ENCODE measurements around the gene PARD3B. TPM values are rescaled to one million over a fixed set of nuclear protein-coding genes. Genes with fewer than 3 reads are reported as not detected.
A peak's percentile ranks its signal among the peaks of the same experiment; 100 is the strongest.

The PARD3B gene
- total RNA-seq, 1 experiment from 2014 or later = 0.37 TPM

DNA sequence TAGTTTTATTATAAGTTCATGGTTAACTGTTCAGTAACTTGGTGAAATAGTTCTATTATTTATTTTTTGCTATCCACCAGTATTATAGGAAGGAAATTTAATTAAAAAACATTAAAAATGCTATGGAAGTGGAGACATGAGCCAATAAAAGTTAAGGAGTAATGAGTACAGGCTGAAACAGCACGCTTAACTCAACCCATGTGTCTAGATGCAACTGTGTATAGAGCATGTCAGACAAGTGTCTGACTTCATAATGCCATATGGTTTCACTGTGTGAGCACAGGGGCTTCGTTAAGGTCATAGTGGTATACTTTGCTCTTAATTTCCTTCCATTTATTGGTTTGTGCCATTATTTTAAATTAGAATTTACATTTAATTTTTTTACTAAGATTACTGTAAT, 570.2 kb downstream of the PARD3B start:
- DNase-seq (ENCODE audit: low read depth, low spot score) = no peak
- in situ Hi-C loops (cut with HindIII; ENCODE audit: low pct_unique_long_range_greater_than_20kb, low sequenced_read_pairs) = no loop called here

DNA sequence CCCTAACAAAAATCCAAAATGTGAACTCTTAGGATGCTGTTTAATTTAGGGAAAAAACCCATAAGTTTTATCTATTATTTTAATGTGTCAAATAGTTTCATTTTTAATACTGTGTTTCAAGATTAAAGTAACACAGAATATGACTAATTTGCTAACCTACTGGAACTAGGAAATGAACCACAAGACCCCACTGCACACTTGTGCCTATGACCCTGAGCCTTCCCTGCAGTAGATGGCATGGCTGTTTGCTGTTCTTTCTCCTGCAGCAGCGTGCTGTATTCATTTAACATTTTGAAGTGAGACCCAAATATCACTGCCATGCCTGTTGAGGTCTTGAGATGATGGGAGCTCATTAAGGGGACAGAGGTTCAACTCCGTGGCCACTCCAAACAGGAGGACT, 571.9 kb downstream of the PARD3B start:
- DNase-seq (ENCODE audit: low read depth, low spot score) = no peak
- in situ Hi-C loops (cut with HindIII; ENCODE audit: low pct_unique_long_range_greater_than_20kb, low sequenced_read_pairs) = no loop called here

DNA sequence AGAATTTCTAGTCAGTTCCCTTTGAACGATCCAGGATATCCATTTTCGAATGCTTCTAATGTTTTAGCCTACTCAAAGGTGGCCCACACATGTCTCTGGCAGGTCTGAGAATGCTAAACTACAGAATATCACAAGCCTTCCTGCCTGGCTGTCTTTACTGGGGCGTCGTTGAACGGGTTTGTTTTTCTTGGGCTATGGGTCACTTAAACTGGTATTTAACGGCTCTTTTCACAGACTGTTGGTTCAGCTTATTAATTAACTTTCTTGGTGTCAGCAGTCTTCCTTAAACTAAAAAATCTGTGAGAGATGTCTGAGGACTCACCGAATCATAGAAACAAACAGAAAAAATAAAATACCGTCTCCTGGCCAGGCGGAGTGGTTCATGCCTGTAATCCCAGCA, 573.9 kb downstream of the PARD3B start:
- in situ Hi-C loops (cut with HindIII; ENCODE audit: low pct_unique_long_range_greater_than_20kb, low sequenced_read_pairs) = no loop called here
- no peak for DNase-seq (ENCODE audit: low read depth, low spot score)

DNA sequence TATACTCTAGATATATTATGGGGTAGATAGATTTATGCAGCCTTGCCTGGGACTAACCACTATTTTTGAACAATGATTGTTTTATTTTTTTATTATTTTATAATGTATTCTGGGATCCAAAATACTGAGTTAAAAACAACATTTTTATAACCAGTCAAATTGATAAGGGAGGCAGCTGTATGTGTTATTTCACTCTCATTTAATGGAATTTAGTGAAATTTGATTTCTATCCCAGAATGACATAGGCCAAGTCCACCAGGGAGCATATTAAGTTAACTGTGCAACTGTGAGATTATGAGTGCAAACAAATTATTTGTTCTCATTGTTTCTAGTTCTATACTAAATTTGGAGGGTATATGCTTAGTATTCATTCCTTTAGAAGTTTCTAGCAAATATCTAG, 583.5 kb downstream of the PARD3B start:
- DNase-seq (ENCODE audit: low read depth, low spot score) = no peak
- in situ Hi-C loops (cut with HindIII; ENCODE audit: low pct_unique_long_range_greater_than_20kb, low sequenced_read_pairs) = no loop called here

DNA sequence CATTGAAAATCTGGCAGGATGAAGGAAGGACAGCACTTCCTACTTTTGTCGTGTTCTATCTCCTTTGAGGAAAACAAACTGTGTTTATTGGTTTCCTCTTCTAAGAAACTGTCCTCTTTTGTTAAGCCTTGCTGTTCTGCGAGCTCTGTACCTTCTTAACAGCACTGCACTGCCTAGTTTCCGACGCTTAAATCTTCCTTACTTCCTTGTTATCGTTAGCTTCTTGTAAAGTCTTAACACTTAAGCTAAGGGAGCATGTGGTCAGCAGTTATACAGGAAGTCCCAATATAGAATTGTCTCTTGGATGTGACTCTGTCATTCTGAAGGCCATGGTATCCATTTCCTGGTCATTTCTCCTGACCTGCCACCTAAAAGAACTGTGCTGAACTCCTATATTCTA, 584.3 kb downstream of the PARD3B start:
- in situ Hi-C loops (cut with HindIII; ENCODE audit: low pct_unique_long_range_greater_than_20kb, low sequenced_read_pairs) = no loop called here
- DNase-seq (ENCODE audit: low read depth, low spot score) = no peak

DNA sequence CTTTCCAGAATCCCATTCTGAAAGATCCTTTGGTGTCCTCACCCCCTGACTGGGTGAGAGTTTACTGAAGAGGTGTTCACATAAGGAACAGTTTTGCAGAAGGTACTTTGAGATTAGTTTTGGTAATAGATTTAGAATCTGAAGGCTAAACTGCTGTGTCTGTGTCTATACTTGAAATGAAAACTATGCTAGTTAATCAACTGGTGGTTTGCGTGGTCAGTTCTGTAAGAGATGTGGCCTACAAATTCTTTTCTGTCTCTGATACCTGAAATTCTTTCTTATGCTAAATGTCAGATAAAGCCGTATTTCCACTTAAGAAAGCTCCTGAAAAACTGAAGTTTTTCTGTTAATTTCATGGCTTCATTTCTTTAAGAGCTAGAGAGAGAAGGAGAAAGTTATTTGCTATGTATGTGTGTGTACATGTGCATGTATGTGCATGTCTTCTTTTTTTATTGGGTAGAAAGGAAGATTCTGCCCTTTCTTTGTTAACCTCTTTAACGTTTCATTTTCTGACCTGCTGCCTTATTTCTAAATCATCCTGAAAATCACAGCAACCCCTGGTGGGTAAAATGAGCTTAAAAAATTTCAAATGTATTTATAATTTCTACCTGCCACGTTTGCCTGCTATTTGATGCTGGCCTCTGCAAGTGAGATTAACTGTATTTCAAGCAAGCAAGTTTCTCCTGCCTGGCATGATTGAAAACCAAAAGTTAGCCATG, 585.0 kb downstream of the PARD3B start:
- in situ Hi-C loops (cut with HindIII; ENCODE audit: low pct_unique_long_range_greater_than_20kb, low sequenced_read_pairs) = no loop called here
- no peak for DNase-seq (ENCODE audit: low read depth, low spot score)

DNA sequence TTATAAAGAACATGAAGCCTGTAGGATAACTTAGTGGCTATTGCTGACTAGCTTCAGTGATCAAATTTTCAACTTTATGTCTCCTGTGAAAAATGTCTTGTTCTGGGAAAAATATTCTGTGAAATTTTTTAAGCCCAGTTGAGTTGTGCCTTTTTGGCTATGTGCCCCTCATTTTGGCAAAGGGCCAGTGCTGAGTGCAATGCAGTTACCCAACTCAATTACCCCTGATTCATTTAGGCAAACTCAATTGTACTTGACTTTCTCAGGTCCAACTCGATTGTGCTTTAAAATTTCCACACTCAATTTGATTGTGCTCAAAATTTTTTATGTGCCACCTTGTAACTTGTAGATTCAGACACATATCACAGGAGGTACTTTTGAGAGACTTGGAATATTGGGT, 588.3 kb downstream of the PARD3B start:
- in situ Hi-C loops (cut with HindIII; ENCODE audit: low pct_unique_long_range_greater_than_20kb, low sequenced_read_pairs) = no loop called here
- no peak for DNase-seq (ENCODE audit: low read depth, low spot score)

DNA sequence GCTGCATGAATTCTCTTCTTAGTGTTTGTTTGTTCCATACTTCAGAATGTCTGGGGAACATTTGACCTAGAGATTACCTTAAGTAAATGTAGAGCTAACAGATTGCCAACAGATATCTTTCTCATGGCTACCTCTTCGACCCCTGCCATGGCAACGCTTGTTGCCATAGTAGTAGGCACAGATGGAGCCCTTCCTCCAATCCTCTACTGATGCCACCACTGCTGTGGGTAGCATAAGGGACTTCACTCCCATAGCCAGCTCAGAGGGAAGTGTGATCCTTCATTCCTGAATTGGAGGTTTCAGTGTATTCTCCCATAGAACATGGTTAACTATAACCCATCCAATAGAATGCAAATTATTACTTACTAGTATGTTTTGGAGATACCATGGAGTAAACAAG, 593.5 kb downstream of the PARD3B start:
- in situ Hi-C loops (cut with HindIII; ENCODE audit: low pct_unique_long_range_greater_than_20kb, low sequenced_read_pairs) = no loop called here
- no peak for DNase-seq (ENCODE audit: low read depth, low spot score)

DNA sequence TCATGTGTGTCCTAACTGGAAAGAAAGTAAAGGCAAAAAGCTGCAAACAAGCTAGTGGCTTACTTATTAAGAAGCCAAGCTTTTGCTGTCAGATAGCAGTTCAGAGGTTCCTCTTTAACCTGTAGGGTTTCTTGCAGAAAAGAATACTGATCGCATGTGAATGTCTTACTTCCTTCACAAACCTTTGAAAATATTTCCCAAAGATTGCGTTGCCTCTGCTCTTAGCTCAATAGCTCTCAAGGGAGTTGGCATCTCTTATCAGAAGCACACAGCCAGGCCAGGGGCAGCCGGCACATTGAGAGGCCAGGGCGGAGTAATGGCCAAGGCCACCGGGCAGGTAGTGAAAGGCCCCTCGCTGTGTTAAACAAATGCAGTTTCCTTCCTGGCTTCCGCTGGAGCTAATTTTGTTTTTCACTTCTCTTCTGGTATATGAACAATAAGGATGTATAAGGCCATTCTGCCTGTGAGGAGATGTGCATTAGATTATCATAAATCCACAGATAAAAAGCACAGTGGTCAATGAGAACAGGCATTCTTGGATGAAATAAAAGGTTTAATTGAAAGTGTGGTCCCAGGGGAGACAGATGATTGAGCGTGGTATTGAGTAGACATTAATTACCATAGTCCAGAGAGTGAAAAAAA, 594.7 kb downstream of the PARD3B start:
- DNase-seq (ENCODE audit: low read depth, low spot score) = no peak
- in situ Hi-C loops (cut with HindIII; ENCODE audit: low pct_unique_long_range_greater_than_20kb, low sequenced_read_pairs) = no loop called here

DNA sequence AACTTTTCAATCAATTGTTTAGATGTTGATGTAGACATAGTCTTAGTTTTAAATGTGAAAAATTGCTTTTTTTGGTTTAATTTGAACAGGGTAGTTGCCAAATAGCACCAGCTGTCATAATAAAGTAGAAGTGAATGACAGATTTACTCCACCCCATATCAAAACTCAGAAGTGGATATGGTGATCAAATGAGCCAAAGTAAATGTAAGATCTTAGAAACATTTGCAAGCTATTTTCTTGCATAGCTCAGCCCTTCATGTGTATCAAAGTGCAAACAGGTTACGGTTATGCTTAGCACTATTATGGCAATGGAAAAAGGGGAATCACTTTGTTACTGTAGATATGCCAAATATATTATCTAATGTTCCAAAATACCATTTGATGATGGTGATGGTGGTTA, 596.1 kb downstream of the PARD3B start:
- in situ Hi-C loops (cut with HindIII; ENCODE audit: low pct_unique_long_range_greater_than_20kb, low sequenced_read_pairs) = no loop called here
- DNase-seq (ENCODE audit: low read depth, low spot score) = no peak

DNA sequence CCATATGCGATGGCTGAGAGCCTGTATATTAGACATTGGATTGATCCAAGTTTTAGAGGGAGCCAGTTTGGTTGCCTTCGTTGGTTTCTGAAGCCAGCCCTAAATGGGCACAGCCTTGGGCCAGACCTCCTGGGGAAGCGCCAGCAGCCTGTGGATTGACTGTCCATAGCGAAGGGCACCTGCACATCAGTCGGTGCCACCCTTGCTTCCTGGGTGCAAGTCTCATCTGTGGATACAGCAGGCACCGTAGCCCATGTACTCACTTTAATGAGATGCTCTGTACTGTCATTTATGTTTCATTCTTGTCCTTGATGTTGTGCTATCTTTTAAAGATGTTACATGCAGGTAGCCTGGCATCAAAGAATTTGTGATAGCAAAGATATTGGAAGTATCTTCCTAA, 600.6 kb downstream of the PARD3B start:
- in situ Hi-C loops (cut with HindIII; ENCODE audit: low pct_unique_long_range_greater_than_20kb, low sequenced_read_pairs) = no loop called here
- no peak for DNase-seq (ENCODE audit: low read depth, low spot score)

DNA sequence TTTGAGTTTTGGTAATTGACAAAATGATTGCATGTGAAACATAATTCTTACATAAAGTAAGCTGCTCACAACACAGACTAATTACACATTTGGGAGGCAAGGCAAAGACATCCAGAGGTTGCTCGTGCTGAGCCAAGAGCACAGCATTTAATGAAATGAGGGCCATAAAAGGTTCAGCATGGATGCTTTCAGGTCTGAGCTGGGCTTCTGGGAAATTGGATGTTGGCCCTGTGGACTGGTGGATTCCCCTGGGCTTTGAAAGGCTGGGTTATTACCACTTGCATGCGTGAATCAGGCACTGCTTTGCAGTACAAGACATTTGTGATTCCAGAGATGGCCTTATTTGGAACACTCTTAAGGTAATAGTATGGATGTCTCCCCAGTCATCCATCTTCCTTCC, 603.5 kb downstream of the PARD3B start:
- in situ Hi-C loops (cut with HindIII; ENCODE audit: low pct_unique_long_range_greater_than_20kb, low sequenced_read_pairs) = no loop called here
- no peak for DNase-seq (ENCODE audit: low read depth, low spot score)

DNA sequence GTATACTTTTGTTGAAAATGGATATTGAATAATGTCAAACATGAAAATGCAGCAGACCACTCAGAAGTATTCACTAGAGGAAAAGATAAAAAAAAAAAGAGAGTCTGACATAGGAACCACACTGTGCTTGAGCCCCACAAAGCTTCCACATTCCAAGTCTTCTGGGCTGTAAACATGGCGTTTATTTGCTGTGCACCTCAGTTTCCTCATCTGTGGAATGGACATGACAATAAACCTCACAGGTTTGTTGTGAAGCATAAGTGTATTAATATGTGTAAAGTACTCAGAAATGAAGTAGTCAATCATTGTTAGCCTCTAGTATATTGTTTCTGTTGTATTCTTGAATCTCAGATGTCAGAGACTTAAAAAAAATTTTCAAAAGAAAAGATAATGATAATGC, 611.2 kb downstream of the PARD3B start:
- no peak for DNase-seq (ENCODE audit: low read depth, low spot score)
- in situ Hi-C loops (cut with HindIII; ENCODE audit: low pct_unique_long_range_greater_than_20kb, low sequenced_read_pairs) = no loop called here

DNA sequence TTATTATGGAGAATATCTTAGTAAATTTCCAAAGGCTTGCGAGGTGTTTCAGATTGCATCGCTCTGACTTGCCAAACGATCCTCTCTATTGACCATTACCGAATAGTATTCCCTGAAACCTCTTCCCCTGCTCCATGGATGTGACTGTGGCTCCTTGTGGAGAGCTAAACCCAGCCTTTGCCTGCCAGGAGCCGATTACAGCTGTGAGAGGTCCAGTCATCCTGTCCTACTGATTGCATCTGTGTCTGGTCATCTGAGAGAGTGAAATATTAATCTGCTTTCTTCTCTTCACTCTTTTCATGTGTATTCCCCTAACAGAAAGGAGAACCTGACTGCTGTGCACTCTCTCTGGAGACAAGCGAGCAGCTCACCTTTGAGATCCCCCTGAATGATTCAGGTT, 613.1 kb downstream of the PARD3B start:
- in situ Hi-C loops (cut with HindIII; ENCODE audit: low pct_unique_long_range_greater_than_20kb, low sequenced_read_pairs) = no loop called here
- no peak for DNase-seq (ENCODE audit: low read depth, low spot score)

DNA sequence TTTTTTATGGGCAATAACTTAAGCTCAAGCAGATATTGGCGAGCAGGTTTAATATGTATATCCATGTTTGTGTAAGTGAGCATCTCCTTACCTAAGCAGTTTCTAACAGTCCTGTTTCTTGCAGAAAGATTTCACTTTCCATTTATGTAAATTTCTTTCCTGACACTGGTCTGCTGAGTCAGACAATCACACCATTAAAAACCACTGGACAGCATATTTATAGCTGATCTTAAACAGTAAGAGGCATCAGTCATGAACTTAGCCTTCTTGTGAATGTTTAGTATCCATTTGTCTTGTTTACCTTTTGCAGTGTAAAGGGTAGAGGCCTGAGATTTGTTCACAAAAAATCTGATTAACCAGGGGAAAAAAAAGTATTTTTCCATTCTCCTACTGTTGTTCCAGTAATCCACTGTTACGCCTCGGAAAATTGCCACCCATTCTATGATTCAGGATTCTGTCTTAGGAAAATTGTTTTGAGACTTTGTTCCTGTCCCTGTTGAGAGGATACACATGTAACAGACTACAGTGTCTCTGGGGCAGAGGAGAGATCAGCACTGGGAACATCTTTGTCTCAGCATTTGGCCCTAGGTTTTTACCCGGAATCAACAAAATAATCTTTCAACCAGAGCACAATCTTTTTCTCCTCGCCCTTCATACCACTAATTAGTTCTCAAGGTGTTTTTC, 616.0 kb downstream of the PARD3B start:
- in situ Hi-C loops (cut with HindIII; ENCODE audit: low pct_unique_long_range_greater_than_20kb, low sequenced_read_pairs) = no loop called here

DNA sequence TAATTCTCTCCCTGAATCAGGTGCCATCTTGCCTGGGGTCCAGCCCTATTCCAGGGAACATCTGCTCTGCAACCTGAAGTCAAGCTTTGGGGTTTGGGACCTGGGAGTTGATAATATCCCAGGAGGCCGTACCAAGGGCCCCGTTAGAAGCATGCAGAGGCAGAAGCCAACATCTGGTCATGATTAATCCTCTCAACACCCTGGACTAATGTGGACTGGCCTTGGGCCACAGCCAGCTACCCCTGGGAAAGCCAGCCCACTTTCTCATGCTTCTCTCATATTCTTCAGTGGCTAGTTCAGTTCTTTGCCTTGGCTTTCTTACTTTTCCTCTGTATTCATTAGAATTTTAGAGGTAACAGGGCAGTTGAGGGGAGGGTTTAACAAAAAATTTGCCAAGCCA, 621.5 kb downstream of the PARD3B start:
- no peak for DNase-seq (ENCODE audit: low read depth, low spot score)
- in situ Hi-C loops (cut with HindIII; ENCODE audit: low pct_unique_long_range_greater_than_20kb, low sequenced_read_pairs) = no loop called here

More for the DNA sequence above, 616.0 kb downstream of the PARD3B start:
- no peak for DNase-seq (ENCODE audit: low read depth, low spot score)

DNA sequence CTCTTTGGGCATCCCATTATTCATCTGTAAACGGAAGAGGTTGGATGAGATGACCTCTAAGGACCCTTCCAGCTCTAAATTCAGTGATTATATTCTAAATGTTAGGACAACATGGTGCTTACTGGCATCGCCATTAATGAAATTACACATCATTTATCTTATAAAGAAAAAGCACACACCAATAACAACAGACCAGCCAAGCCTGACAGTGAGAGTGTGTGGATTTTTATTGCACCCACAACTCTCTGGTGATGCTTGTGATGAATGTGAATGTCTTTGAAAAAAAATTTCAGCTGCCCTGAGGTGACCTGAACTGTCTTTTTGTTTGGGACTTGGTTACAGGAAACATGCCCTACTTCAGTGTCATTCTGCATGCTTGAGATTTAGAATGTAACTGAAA, 623.7 kb downstream of the PARD3B start:
- in situ Hi-C loops (cut with HindIII; ENCODE audit: low pct_unique_long_range_greater_than_20kb, low sequenced_read_pairs) = no loop called here
- no peak for DNase-seq (ENCODE audit: low read depth, low spot score)

DNA sequence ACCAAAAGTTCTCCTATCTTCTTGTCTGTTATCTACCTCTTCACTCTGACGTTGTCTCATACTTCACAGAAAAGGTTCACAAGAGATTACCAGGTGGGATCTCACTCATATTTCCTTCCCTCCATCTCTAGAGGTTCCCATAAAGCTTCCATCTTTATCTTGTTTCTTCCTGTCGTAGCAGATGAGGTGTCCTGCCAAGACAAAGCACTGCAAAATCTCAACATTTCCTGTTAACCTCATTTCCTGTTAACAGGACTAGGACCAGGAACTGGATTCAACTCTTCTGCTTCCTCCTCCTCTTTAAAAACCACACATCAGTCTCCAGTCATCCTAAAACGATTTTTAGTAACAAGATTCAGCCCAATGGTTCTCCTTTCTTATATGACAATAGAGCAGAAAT, 624.2 kb downstream of the PARD3B start:
- in situ Hi-C loops (cut with HindIII; ENCODE audit: low pct_unique_long_range_greater_than_20kb, low sequenced_read_pairs) = no loop called here
- DNase-seq (ENCODE audit: low read depth, low spot score) = no peak

DNA sequence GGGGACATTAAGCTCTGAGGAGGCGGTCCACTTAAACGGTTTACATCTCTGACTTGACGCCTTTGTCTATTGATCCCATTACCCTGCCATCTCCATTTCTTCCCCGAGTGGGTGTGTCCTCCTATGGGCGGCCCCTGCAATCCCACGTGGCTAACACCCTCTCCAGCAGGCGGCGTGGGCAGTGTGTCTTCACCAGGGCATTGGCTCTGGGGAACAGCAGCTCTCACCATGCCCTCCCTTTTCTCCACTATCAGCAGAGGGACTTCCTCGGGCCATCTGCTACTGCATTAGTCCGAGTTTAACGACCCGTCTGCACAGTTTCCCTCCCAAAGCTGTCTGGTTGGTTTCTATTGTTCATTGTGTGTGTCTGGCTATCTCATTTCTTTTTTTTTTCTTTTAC, 625.1 kb downstream of the PARD3B start:
- DNase-seq (ENCODE audit: low read depth, low spot score) = peak; percentile 33
- in situ Hi-C loops (cut with HindIII; ENCODE audit: low pct_unique_long_range_greater_than_20kb, low sequenced_read_pairs) = no loop called here
